SK-N-SH treated with all-trans-retinoic acid at 6 μM for 48 hours (cell line): ENCODE data around the gene PTGR1.

Experiments
- ATAC-seq: fragments of 200-7000 bp; cut with Tn5 transposase; 3 replicates; pipeline ENCODE4 v1.9.1; 2020; ENCODE audit warnings: mild to moderate bottlenecking, moderate library complexity
- ARNTL ChIP-seq: fragments of 450-650 bp; formaldehyde crosslinking; IDR thresholded peaks from 2 replicates; pipeline ENCODE4 v1.5.0; 2020; ENCODE audit warnings: low read depth, mild to moderate bottlenecking, moderate library complexity, borderline replicate concordance
- BACH2 ChIP-seq: fragments of 250-450 bp; sonication (Bioruptor Pico); IDR thresholded peaks from 2 replicates; pipeline ENCODE4 v1.9.0; 2021; ENCODE audit warnings: mild to moderate bottlenecking, borderline replicate concordance
- CREB5 ChIP-seq: fragments of 250-450 bp; sonication (Bioruptor Pico); IDR thresholded peaks from 2 replicates; pipeline ENCODE4 v1.5.1; 2020; ENCODE audit warnings: low read depth, mild to moderate bottlenecking, moderate library complexity
- CSDC2 ChIP-seq: fragments of 250-450 bp; sonication (Bioruptor Pico); IDR thresholded peaks from 2 replicates; pipeline ENCODE4 v1.5.0; 2020; ENCODE audit warnings: mild to moderate bottlenecking, moderate library complexity
- CSRNP3 ChIP-seq: fragments of 250-450 bp; sonication (Bioruptor Pico); IDR thresholded peaks from 2 replicates; pipeline ENCODE4 v1.5.1; 2021; ENCODE audit warnings: mild to moderate bottlenecking, moderate library complexity
- ESRRG ChIP-seq: fragments of 250-450 bp; sonication (Bioruptor Pico); IDR thresholded peaks from 2 replicates; pipeline ENCODE4 v1.6.1; 2021; ENCODE audit warnings: mild to moderate bottlenecking
- GLIS3 ChIP-seq: fragments of 250-450 bp; sonication (Bioruptor Pico); IDR thresholded peaks from 2 replicates; pipeline ENCODE4 v1.5.0; 2020; ENCODE audit warnings: mild to moderate bottlenecking, moderate library complexity
- ISL1 ChIP-seq: fragments of 250-450 bp; sonication (Bioruptor Pico); IDR thresholded peaks from 2 replicates; pipeline ENCODE4 v2.1.2; 2022; ENCODE audit warnings: mild to moderate bottlenecking, moderate library complexity
- OSR1 ChIP-seq: fragments of 250-450 bp; sonication (Bioruptor Pico); IDR thresholded peaks from 2 replicates; pipeline ENCODE4 v1.8.0; 2022; ENCODE audit warnings: moderate library complexity, mild to moderate bottlenecking, inconsistent platforms
- PATZ1 ChIP-seq: fragments of 250-450 bp; sonication (Bioruptor Pico); IDR thresholded peaks from 2 replicates; pipeline ENCODE4 v1.8.0; 2020; ENCODE audit warnings: mild to moderate bottlenecking, moderate library complexity, borderline replicate concordance
- POU6F1 ChIP-seq: fragments of 250-450 bp; sonication (Bioruptor Pico); IDR thresholded peaks from 2 replicates; pipeline ENCODE4 v1.8.0; 2021; ENCODE audit warnings: low read depth, mild to moderate bottlenecking, moderate library complexity, borderline replicate concordance
- PPARA ChIP-seq: fragments of 250-450 bp; sonication (Bioruptor Pico); IDR thresholded peaks from 2 replicates; pipeline ENCODE4 v1.5.0; 2020; ENCODE audit warnings: mild to moderate bottlenecking, borderline replicate concordance
- RARB ChIP-seq: fragments of 250-450 bp; sonication (Bioruptor Pico); IDR thresholded peaks from 2 replicates; pipeline ENCODE4 v1.8.0; 2021; ENCODE audit warnings: mild to moderate bottlenecking, moderate library complexity
- SNAI2 ChIP-seq: fragments of 250-450 bp; sonication (Bioruptor Pico); IDR thresholded peaks from 2 replicates; pipeline ENCODE4 v1.5.0; 2020; ENCODE audit warnings: mild to moderate bottlenecking, moderate library complexity
- TCF4 ChIP-seq: fragments of 250-450 bp; sonication (Bioruptor Pico); IDR thresholded peaks from 2 replicates; pipeline ENCODE4 v1.8.0; 2021; ENCODE audit warnings: mild to moderate bottlenecking, moderate library complexity, borderline replicate concordance
- TOX ChIP-seq: fragments of 250-450 bp; sonication (Bioruptor Pico); IDR thresholded peaks from 2 replicates; pipeline ENCODE4 v1.8.0; 2021; ENCODE audit warnings: mild to moderate bottlenecking, moderate library complexity, borderline replicate concordance
- TSHZ2 ChIP-seq: fragments of 250-450 bp; sonication (Bioruptor Pico); IDR thresholded peaks from 2 replicates; pipeline ENCODE4 v1.5.0; 2020; ENCODE audit warnings: mild to moderate bottlenecking, moderate library complexity
- ZC3H10 ChIP-seq: fragments of 250-450 bp; sonication (Bioruptor Pico); IDR thresholded peaks from 2 replicates; pipeline ENCODE4 v1.5.1; 2021; ENCODE audit warnings: mild to moderate bottlenecking, moderate library complexity
- ZFP3 ChIP-seq: fragments of 250-450 bp; sonication (Bioruptor Pico); IDR thresholded peaks from 2 replicates; pipeline ENCODE4 v1.5.0; 2020; ENCODE audit warnings: mild to moderate bottlenecking, moderate library complexity
- ZFP30 ChIP-seq: fragments of 450-650 bp; formaldehyde crosslinking; IDR thresholded peaks from 2 replicates; pipeline ENCODE4 v1.5.0; 2022; ENCODE audit warnings: mild to moderate bottlenecking, moderate library complexity
- ZNF565 ChIP-seq: fragments of 450-650 bp; formaldehyde crosslinking; conservative IDR thresholded peaks from 2 replicates; pipeline ENCODE4 v1.5.0; 2020; ENCODE audit warnings: low read depth, mild to moderate bottlenecking, moderate library complexity
- ZNF70 ChIP-seq: fragments of 450-650 bp; formaldehyde crosslinking; IDR thresholded peaks from 2 replicates; pipeline ENCODE4 v1.5.0; 2020; ENCODE audit warnings: mild to moderate bottlenecking, moderate library complexity
- ZNF8 ChIP-seq: fragments of 450-650 bp; formaldehyde crosslinking; IDR thresholded peaks from 2 replicates; pipeline ENCODE4 v1.5.0; 2020; ENCODE audit warnings: mild to moderate bottlenecking, moderate library complexity

PTGR1 gene

GRCh38 chr9:111531716-111532115 is 67.7 kb downstream of the PTGR1 start:
- ATAC-seq, result no peak
- no peak for TF ChIP-seq CREB5
- TF ChIP-seq BACH2 (CRISPR knock-in tag), result no peak
- no peak for TF ChIP-seq CSRNP3 (CRISPR knock-in tag)
- TF ChIP-seq POU6F1 (CRISPR knock-in tag), result no peak

- no peak for ATAC-seq
- TF ChIP-seq CSDC2 (CRISPR knock-in tag) (no peak), GLIS3 (CRISPR knock-in tag) (no peak), SNAI2 (CRISPR knock-in tag) (no peak), RARB (CRISPR knock-in tag) (no peak), TSHZ2 (CRISPR knock-in tag) (no peak), CREB5 (no peak), ZNF565 (CRISPR knock-in tag) (no peak), ARNTL (CRISPR knock-in tag) (no peak), ZFP30 (no peak)
These were observed 69.7 kb downstream of the PTGR1 start for GRCh38 chr9:111529787-111530186.

- ATAC-seq, result no peak
- no peak for TF ChIP-seq ZFP30
- TF ChIP-seq TCF4, result no peak
- TF ChIP-seq ESRRG (CRISPR knock-in tag), result no peak
- no peak for TF ChIP-seq ZNF70
- TF ChIP-seq PATZ1 (CRISPR knock-in tag), result no peak
- no peak for TF ChIP-seq ZNF8 (CRISPR knock-in tag)
- TF ChIP-seq ZFP3 (CRISPR knock-in tag), result no peak
- no peak for TF ChIP-seq ZC3H10
- no peak for TF ChIP-seq PPARA (CRISPR knock-in tag)
- TF ChIP-seq OSR1 (CRISPR knock-in tag), result no peak
- TF ChIP-seq ISL1 (CRISPR knock-in tag), result no peak
- TF ChIP-seq POU6F1 (CRISPR knock-in tag), result no peak
- TF ChIP-seq CSRNP3 (CRISPR knock-in tag), result no peak
- no peak for TF ChIP-seq ZNF565 (CRISPR knock-in tag)
- TF ChIP-seq TOX, result no peak
- TF ChIP-seq BACH2 (CRISPR knock-in tag), result no peak
- TF ChIP-seq CSDC2 (CRISPR knock-in tag), result no peak
These were observed 72.1 kb downstream of the PTGR1 start for GRCh38 chr9:111527347-111527746.
